ENCODE results near the gene IMPDH1. TPM values are rescaled to one million over a fixed set of nuclear protein-coding genes. Genes with fewer than 3 reads are reported as not detected.

Gene IMPDH1
- total RNA-seq, 1 donor from 2014 or later: 17.4 TPM

DNA sequence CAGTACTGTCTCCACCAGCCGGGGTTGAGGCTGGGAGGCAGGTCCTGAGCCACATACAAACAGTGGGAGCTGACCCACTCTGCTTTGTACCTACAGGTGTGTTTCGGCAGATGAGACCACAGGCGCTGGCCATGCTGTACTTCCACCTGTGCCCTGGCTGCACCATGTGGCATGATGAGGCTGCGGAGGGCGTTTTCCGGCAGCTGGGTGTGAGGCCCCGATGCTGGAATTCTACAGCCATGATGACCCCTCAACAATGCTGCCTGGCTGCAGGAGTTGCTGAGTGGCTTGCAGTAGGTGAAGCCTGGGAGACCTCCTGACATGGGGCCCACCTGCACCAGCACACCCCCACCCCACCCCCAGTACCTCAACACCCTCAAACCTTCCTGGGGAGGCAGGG lies 18.0 kb downstream of the IMPDH1 start:
- DNase-seq: no peak
- peaks cover 13% of the 10 kb centered on the region for H3K27me3 ChIP-seq (ENCODE audit: low read depth)
- peaks cover 40% of the 10 kb centered on the region for H3K36me3 ChIP-seq
- H3K4me3 ChIP-seq: no peak overlapping the region
- peaks cover 9% of the 10 kb centered on the region for H3K4me1 ChIP-seq
- TF ChIP-seq, protein P1, sequence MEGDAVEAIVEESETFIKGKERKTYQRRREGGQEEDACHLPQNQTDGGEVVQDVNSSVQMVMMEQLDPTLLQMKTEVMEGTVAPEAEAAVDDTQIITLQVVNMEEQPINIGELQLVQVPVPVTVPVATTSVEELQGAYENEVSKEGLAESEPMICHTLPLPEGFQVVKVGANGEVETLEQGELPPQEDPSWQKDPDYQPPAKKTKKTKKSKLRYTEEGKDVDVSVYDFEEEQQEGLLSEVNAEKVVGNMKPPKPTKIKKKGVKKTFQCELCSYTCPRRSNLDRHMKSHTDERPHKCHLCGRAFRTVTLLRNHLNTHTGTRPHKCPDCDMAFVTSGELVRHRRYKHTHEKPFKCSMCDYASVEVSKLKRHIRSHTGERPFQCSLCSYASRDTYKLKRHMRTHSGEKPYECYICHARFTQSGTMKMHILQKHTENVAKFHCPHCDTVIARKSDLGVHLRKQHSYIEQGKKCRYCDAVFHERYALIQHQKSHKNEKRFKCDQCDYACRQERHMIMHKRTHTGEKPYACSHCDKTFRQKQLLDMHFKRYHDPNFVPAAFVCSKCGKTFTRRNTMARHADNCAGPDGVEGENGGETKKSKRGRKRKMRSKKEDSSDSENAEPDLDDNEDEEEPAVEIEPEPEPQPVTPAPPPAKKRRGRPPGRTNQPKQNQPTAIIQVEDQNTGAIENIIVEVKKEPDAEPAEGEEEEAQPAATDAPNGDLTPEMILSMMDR (IDR thresholded peaks at IDR 0.05; ENCODE audit: borderline replicate concordance): no peak
- intact Hi-C loops (cut with micrococcal nuclease): no loop called here
- H3K9me3 ChIP-seq (replicated peaks): no peaks in the 10 kb centered on the region
- H3K27ac ChIP-seq (replicated peaks): no peak overlapping the region

DNA sequence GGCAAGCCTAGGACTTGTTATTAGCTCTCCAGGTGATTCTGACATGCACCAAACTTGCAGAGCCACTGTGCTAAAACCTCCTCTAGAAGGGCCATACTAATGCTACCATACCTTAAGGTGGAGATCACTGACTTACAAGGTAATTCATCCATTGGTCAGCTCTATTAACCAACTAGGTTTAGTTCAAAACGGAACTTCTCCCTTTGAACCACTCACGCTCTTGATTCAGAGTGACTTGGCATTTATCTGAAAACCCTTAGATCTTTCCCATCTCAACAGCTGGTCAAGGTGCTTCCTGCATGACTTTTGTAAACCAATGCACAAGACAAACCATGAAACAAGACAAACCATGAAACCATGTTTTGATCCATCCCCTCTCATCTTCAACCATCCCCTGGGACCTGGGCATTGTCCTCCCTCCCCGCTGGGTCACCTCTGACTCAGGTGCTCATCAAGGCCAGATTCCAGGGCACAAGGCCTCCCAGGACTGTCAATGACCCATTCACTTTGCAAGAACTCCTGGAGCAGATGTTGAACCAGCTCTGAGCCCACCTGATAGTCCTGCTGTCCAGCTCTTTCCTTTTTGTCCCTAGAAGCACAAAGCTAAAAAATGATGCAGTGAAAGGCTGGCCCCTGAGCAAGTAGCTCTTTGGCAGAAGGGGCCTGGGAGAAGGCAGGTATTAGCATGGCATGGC lies 18.8 kb downstream of the IMPDH1 start:
- Histone ChIP-seq H3K4me3 (no peak overlapping the region), H3K4me1 (peaks cover 9% of the 10 kb centered on the region), H3K36me3 (peaks cover 32% of the 10 kb centered on the region), H3K27me3 (ENCODE audit: low read depth) (peaks cover 13% of the 10 kb centered on the region), H3K27ac (replicated peaks) (no peak overlapping the region), H3K9me3 (replicated peaks) (no peaks in the 10 kb centered on the region)
- TF ChIP-seq, protein P1 (IDR thresholded peaks at IDR 0.05; ENCODE audit: borderline replicate concordance): no peak
- intact Hi-C loops (cut with micrococcal nuclease): no loop called here
- DNase-seq: no peak

DNA sequence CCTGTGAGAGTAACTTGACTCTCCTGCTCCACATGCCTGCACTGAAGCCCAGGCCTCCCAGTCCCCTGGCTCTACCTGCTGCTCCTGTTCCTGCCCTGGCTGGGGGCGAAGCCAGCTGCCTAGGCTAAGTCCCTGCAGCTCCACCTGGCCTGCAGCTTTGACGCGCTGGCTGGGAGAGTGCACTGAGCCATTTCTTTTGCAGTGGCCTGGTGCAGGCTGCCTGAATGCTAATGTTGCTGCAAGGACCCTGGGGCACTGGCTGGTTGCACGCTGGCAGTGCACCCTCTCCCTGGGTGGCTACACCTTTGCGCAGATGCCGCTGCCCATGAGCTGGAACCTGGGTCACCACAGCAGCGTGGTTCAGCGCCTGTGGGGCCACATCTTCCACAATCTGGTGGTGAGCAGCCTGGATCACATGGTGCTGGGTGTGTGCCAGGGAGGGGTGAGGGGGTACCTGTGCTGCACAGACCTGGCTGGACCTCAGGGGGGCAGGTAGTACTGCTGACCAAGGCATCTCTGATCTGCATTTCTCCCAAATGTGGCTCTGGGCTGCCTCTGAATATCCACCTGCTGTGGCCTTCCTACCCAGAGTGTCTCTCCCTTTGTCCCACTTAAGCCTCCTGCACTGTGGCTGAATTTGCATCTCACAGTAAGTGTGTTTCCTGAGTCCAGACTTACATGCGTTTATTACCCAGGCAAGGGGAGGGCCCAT lies 20.0 kb downstream of the IMPDH1 start:
- Histone ChIP-seq H3K36me3 (peaks cover 20% of the 10 kb centered on the region), H3K27ac (replicated peaks) (no peak overlapping the region), H3K9me3 (replicated peaks) (no peaks in the 10 kb centered on the region), H3K27me3 (ENCODE audit: low read depth) (peaks cover 13% of the 10 kb centered on the region), H3K4me3 (no peak overlapping the region), H3K4me1 (peaks cover 9% of the 10 kb centered on the region)
- DNase-seq: no peak
- TF ChIP-seq, protein P1 (IDR thresholded peaks at IDR 0.05; ENCODE audit: borderline replicate concordance): no peak
- intact Hi-C loops (cut with micrococcal nuclease): no loop called here

- intact Hi-C loops (cut with micrococcal nuclease): no loop called here
These were observed 20.6 kb downstream of the IMPDH1 start for GRCh38 chr7:128389085-128389617.

GRCh38 chr7:128388145-128388485 lies 21.7 kb downstream of the IMPDH1 start:
- DNase-seq: no peak
- no peaks in the 10 kb centered on the region for H3K9me3 ChIP-seq (replicated peaks)
- TF ChIP-seq, protein P1 (IDR thresholded peaks at IDR 0.05; ENCODE audit: borderline replicate concordance): no peak
- peaks cover 9% of the 10 kb centered on the region for H3K4me1 ChIP-seq
- H3K36me3 ChIP-seq: peaks cover 9% of the 10 kb centered on the region
- H3K27me3 ChIP-seq (ENCODE audit: low read depth): peaks cover 13% of the 10 kb centered on the region
- no peak overlapping the region for H3K4me3 ChIP-seq
- intact Hi-C loops (cut with micrococcal nuclease): no loop called here
- H3K27ac ChIP-seq (replicated peaks): no peak overlapping the region

More at GRCh38 chr7:128389085-128389617, 20.6 kb downstream of the IMPDH1 start:
- no peak overlapping the region for H3K27ac ChIP-seq (replicated peaks)
- peaks cover 13% of the 10 kb centered on the region for H3K27me3 ChIP-seq (ENCODE audit: low read depth)
- H3K4me3 ChIP-seq: no peak overlapping the region
- H3K9me3 ChIP-seq (replicated peaks): no peaks in the 10 kb centered on the region
- H3K4me1 ChIP-seq: peaks cover 9% of the 10 kb centered on the region
- H3K36me3 ChIP-seq: peaks cover 15% of the 10 kb centered on the region
- DNase-seq: no peak
- TF ChIP-seq, protein P1 (IDR thresholded peaks at IDR 0.05; ENCODE audit: borderline replicate concordance): no peak

All from left ventricle myocardium inferior (tissue), 1 donor.